K562 (cell line): ENCODE results near the gene ARHGEF10L. TPM values are rescaled to one million over a fixed set of nuclear protein-coding genes. Genes with fewer than 3 reads are reported as not detected.

Source experiments
- ATAC-seq: fragments of 200-7000 bp; cut with Tn5 transposase; 3 replicates; pipeline ENCODE4 v1.9.1; 2020; ENCODE audit warnings: moderate library complexity
- BruUV-seq: library from RNA; stranded (reverse); fragments of 400-500 nt; replicated peaks from 2 replicates; lab custom pipeline; 2021; lab: Mats Ljungman, UMichigan
- CTCF ChIA-PET: fragments of 300-600 bp; formaldehyde crosslinking; extraction: SDS; loops from one replicate; lab custom pipeline; 2021; ENCODE audit warnings: low intra/inter-chr PET ratio; lab: Yijun Ruan, JAX
- POLR2A ChIA-PET: fragments of 300-600, 350-650 bp; sonication (Branson Sonifier 250); formaldehyde crosslinking; extraction: SDS; loops from one replicate; lab custom pipeline; 2021; ENCODE audit warnings: antibody characterized with exemption, inconsistent platforms; lab: Yijun Ruan, JAX
- DNase-seq, 4 experiments: peaks; one replicate each; pipeline versions ENCODE4 v3.0.0 to v3.0.0-alpha.2; 2011 to 2018; ENCODE audit warnings: low spot score in 3 of 4, mixed read lengths in 3 of 4; ENCODE audit errors: extremely low read depth in 1 of 4
- FAIRE-seq: peaks from 2 replicates; lab custom pipeline; 2011; peaks lifted over from hg19 to GRCh38; lab: Jason Lieb, UNC
- H2AFZ ChIP-seq: 2 replicates; pipeline ENCODE4 v1.6.0; 2011; ENCODE audit warnings: low read depth, low read length, control low read depth, inconsistent platforms
- H3K27ac ChIP-seq: fragments of 200-600 bp; 3 replicates; pipeline ENCODE4 v1.8.0; 2011; ENCODE audit warnings: low read depth, mild to moderate bottlenecking, control low read depth, inconsistent platforms, low read length, moderate library complexity, mixed read lengths; ENCODE audit errors: extremely low read depth
- H3K27me3 ChIP-seq, 2 experiments: fragments of 300-600 bp in 1 of 2; 2 replicates in 1 of 2; 3 replicates in 1 of 2; pipeline versions ENCODE4 v1.6.0 to v1.8.0; 2011; ENCODE audit warnings: inconsistent platforms in 2 of 2, low read length in 2 of 2, mild to moderate bottlenecking in 1 of 2, mixed read lengths in 1 of 2, moderate library complexity in 1 of 2; ENCODE audit not compliant: control insufficient read depth in 2 of 2, insufficient read depth in 2 of 2
- H3K36me3 ChIP-seq: fragments of 300-600 bp; 3 replicates; pipeline ENCODE4 v1.8.0; 2011; ENCODE audit warnings: mild to moderate bottlenecking, low read length, inconsistent platforms; ENCODE audit not compliant: control insufficient read depth, insufficient read depth
- H3K4me1 ChIP-seq, 2 experiments: fragments of 200-600 bp in 1 of 2; replicated peaks in 1 of 2; 2 replicates in 1 of 2; 3 replicates in 1 of 2; pipeline versions ENCODE4 v1.5.1 to v1.8.0; 2011; ENCODE audit warnings: inconsistent platforms in 2 of 2, low read length in 2 of 2, mild to moderate bottlenecking in 1 of 2, mixed read lengths in 1 of 2, moderate library complexity in 1 of 2; ENCODE audit not compliant: control insufficient read depth in 2 of 2, insufficient read depth in 2 of 2
- H3K4me2 ChIP-seq: 2 replicates; pipeline ENCODE4 v1.6.1; 2011; ENCODE audit warnings: low read length, control low read depth, inconsistent platforms, mixed read lengths; ENCODE audit not compliant: insufficient read depth
- H3K4me3 ChIP-seq: fragments of 200-600 bp; sonication (generic), shearing (Covaris generic); 2 replicates; pipeline ENCODE4 v1.5.1; 2016; ENCODE audit warnings: control low read depth, inconsistent platforms
- H3K79me2 ChIP-seq: fragments of 200-600 bp; 3 replicates; pipeline ENCODE4 v1.8.0; 2011; ENCODE audit warnings: low read length, inconsistent platforms; ENCODE audit not compliant: control insufficient read depth, insufficient read depth
- H3K9ac ChIP-seq, 2 experiments: 2 replicates each; pipeline versions ENCODE4 v1.6.0 to v1.6.1; 2011; ENCODE audit warnings: low read depth in 2 of 2, low read length in 2 of 2, control low read depth in 1 of 2, inconsistent platforms in 1 of 2, mild to moderate bottlenecking in 1 of 2, mixed read lengths in 1 of 2; ENCODE audit not compliant: insufficient read depth in 1 of 2
- H3K9me1 ChIP-seq: one replicate; pipeline ENCODE4 v1.6.0; 2011; ENCODE audit warnings: inconsistent platforms, mild to moderate bottlenecking, low read length, moderate library complexity; ENCODE audit not compliant: control insufficient read depth, insufficient read depth
- H3K9me3 ChIP-seq: replicated peaks from 2 replicates; pipeline ENCODE4 v1.5.1; 2011; ENCODE audit warnings: low read depth, low read length, inconsistent platforms; ENCODE audit not compliant: control insufficient read depth, insufficient read depth
- H4K20me1 ChIP-seq: replicated peaks from 2 replicates; pipeline ENCODE4 v1.6.1; 2011; ENCODE audit warnings: low read length, inconsistent platforms, mixed read lengths; ENCODE audit not compliant: control insufficient read depth, insufficient read depth
- ATF7 ChIP-seq: fragments of 450-650 bp; IDR thresholded peaks from 2 replicates; pipeline ENCODE4 v1.7.1; 2014; ENCODE audit warnings: mild to moderate bottlenecking, moderate library complexity
- CXXC5 ChIP-seq: fragments of 250-450 bp; sonication (Bioruptor Pico); IDR thresholded peaks from 2 replicates; pipeline ENCODE4 v1.8.0; 2022; ENCODE audit warnings: inconsistent platforms, mild to moderate bottlenecking, moderate library complexity
- GATAD2B ChIP-seq: fragments of 450-650 bp; IDR thresholded peaks from 2 replicates; pipeline ENCODE4 v1.6.1; 2017; ENCODE audit warnings: mild to moderate bottlenecking, borderline replicate concordance
- HNRNPUL1 ChIP-seq: fragments of 200-400 bp; formaldehyde crosslinking; IDR thresholded peaks from 2 replicates; pipeline ENCODE4 v1.6.1; 2017; ENCODE audit warnings: low read length
- KDM1A ChIP-seq, 2 experiments: fragments of 450-650 bp; IDR thresholded peaks; 2 replicates each; pipeline ENCODE4 v1.6.1; 2016; ENCODE audit warnings: mild to moderate bottlenecking in 2 of 2
- ZNF134 ChIP-seq: fragments of 250-450 bp; sonication (Bioruptor Pico); conservative IDR thresholded peaks from 2 replicates; pipeline ENCODE4 v1.4.0; 2020
- ZNF384 ChIP-seq: IDR thresholded peaks from 2 replicates; pipeline ENCODE4 v1.6.1; 2012; ENCODE audit warnings: low read depth, low read length, improper control_type of control experiment
- ZNF398 ChIP-seq: fragments of 250-450 bp; sonication (Bioruptor Pico); IDR thresholded peaks from 2 replicates; pipeline ENCODE4 v1.8.0; 2021; ENCODE audit warnings: moderate library complexity, mild to moderate bottlenecking, inconsistent platforms
- ZNF586 ChIP-seq: fragments of 450-650 bp; formaldehyde crosslinking; conservative IDR thresholded peaks from 2 replicates; pipeline ENCODE4 v1.4.0; 2020; ENCODE audit warnings: mild to moderate bottlenecking, moderate library complexity
- WGBS: fragments of 100-300 bp; shearing (Covaris generic); methylation state at CpG from one replicate; pipeline ENCODE4 v1.1.6; 2016; ENCODE audit warnings: low coverage, mixed read lengths; ENCODE audit not compliant: insufficient coverage; ENCODE audit errors: missing lambda C conversion rate; 5-methylcytosine and 5-hydroxymethylcytosine counted together
- in situ Hi-C: fragments of 300-500 bp; cut with MboI; formaldehyde crosslinking; loops from 4 replicates; pipeline ENCODE4 v1.15.0; 2018; ENCODE audit warnings: inconsistent platforms, mixed read lengths
- intact Hi-C: fragments of 100-400 bp; cut with micrococcal nuclease; formaldehyde crosslinking; loops from 2 replicates; pipeline ENCODE4 v1.14.2; 2022
- polyA plus RNA-seq, 8 experiments: library from polyadenylated mRNA; depleted of rRNA in 4 of 8; stranded (reverse) in 5 of 8; unstranded in 3 of 8; fragments of >200 nt; fragmentation: Nextera tagmentation in 2 of 8; fragmentation: Illumina TruSeq in 1 of 8; extraction: Ambion mirVana in 2 of 8; extraction: Trizol in 1 of 8; gene quantifications; 2 replicates each; pipeline versions ENCODE4 v1.2.1 to v1.2.3, GENCODE V29; 2011 to 2014; ENCODE audit warnings: inconsistent platforms in 1 of 8, missing spikeins in 1 of 8
- total RNA-seq, 7 experiments: library from RNA; depleted of rRNA in 6 of 7; stranded (reverse); fragments of >200 nt in 6 of 7; fragmentation: Illumina TruSeq in 2 of 7; extraction: Trizol in 2 of 7; gene quantifications; 2 replicates each; pipeline versions ENCODE4 v1.2.1 to v1.2.3, GENCODE V29; 2011 to 2021; ENCODE audit warnings: low replicate concordance in 1 of 7
- TF ChIP-seq, protein P1 (sequence below): fragments of 250-450 bp; sonication (Bioruptor Pico); IDR thresholded peaks from 2 replicates; pipeline ENCODE4 v1.4.0; 2020
- TF ChIP-seq, protein P2 (sequence below): sonication (generic); formaldehyde crosslinking; IDR thresholded peaks from 2 replicates; pipeline ENCODE4 v1.8.0; 2022; ENCODE audit warnings: mild to moderate bottlenecking, missing genetic modification reagents

ARHGEF10L gene
- total and polyA plus RNA-seq, 9 of the 15 experiments (the other 6 are each of a cell fraction or from before 2014, with no cell fraction given) = 0.09 to 0.13 TPM; not detected in 7

- H3K27ac ChIP-seq = no peak overlapping the region
- DNase-seq = no peak
- in situ Hi-C loops = no loop called here
- BruUV-seq = no TSS peak
- CTCF ChIA-PET = interaction anchor here (0.6 kb wide), 1 partner anchor 158 kb away, joined by 3 read pairs; no protein-coding TSS in a partner anchor
- H3K79me2 ChIP-seq = no peaks in the 10 kb centered on the region
- WGBS = 2% methylated on average over 14 of the region's 15 CpGs
- no peak overlapping the region for H3K9ac ChIP-seq
- no peak overlapping the region for H3K4me3 ChIP-seq
- POLR2A ChIA-PET = interaction anchor here (0.8 to 1.7 kb wide), 3 partner anchors 11 to 30 kb away, joined by 3 to 6 read pairs (median 3); no protein-coding TSS in a partner anchor
- no peak for ATAC-seq
- peaks cover 20 to 58% of the 10 kb centered on the region in 2 experiments; a peak in 4 of 5 replicates for H3K27me3 ChIP-seq
- intact Hi-C loops = no loop called here
- no peaks in the 10 kb centered on the region for H3K9me3 ChIP-seq
- H3K4me2 ChIP-seq = no peak overlapping the region
- no peak overlapping the region for H2AFZ ChIP-seq
- no peaks in the 10 kb centered on the region for H3K36me3 ChIP-seq
- H3K4me1 ChIP-seq = no peaks in the 10 kb centered on the region
- no peaks in the 10 kb centered on the region for H3K9me1 ChIP-seq
- FAIRE-seq = no peak
- H4K20me1 ChIP-seq = peaks cover 20% of the 10 kb centered on the region
- TF ChIP-seq GATAD2B = no peak
- TF ChIP-seq, protein P1, sequence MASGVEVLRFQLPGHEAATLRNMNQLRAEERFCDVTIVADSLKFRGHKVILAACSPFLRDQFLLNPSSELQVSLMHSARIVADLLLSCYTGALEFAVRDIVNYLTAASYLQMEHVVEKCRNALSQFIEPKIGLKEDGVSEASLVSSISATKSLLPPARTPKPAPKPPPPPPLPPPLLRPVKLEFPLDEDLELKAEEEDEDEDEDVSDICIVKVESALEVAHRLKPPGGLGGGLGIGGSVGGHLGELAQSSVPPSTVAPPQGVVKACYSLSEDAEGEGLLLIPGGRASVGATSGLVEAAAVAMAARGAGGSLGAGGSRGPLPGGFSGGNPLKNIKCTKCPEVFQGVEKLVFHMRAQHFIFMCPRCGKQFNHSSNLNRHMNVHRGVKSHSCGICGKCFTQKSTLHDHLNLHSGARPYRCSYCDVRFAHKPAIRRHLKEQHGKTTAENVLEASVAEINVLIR (CRISPR knock-in tag) = no peak
- TF ChIP-seq ZNF398 (CRISPR knock-in tag) = no peak
- TF ChIP-seq ZNF134 = no peak
- no peak for TF ChIP-seq ZNF384
- no peak for TF ChIP-seq ATF7
- no peak for TF ChIP-seq KDM1A (IDR thresholded peaks at IDR 0.05)
- TF ChIP-seq CXXC5 (CRISPR knock-in tag) = no peak
- no peak for TF ChIP-seq HNRNPUL1
- no peak for TF ChIP-seq ZNF586 (CRISPR knock-in tag)
- TF ChIP-seq, protein P2, sequence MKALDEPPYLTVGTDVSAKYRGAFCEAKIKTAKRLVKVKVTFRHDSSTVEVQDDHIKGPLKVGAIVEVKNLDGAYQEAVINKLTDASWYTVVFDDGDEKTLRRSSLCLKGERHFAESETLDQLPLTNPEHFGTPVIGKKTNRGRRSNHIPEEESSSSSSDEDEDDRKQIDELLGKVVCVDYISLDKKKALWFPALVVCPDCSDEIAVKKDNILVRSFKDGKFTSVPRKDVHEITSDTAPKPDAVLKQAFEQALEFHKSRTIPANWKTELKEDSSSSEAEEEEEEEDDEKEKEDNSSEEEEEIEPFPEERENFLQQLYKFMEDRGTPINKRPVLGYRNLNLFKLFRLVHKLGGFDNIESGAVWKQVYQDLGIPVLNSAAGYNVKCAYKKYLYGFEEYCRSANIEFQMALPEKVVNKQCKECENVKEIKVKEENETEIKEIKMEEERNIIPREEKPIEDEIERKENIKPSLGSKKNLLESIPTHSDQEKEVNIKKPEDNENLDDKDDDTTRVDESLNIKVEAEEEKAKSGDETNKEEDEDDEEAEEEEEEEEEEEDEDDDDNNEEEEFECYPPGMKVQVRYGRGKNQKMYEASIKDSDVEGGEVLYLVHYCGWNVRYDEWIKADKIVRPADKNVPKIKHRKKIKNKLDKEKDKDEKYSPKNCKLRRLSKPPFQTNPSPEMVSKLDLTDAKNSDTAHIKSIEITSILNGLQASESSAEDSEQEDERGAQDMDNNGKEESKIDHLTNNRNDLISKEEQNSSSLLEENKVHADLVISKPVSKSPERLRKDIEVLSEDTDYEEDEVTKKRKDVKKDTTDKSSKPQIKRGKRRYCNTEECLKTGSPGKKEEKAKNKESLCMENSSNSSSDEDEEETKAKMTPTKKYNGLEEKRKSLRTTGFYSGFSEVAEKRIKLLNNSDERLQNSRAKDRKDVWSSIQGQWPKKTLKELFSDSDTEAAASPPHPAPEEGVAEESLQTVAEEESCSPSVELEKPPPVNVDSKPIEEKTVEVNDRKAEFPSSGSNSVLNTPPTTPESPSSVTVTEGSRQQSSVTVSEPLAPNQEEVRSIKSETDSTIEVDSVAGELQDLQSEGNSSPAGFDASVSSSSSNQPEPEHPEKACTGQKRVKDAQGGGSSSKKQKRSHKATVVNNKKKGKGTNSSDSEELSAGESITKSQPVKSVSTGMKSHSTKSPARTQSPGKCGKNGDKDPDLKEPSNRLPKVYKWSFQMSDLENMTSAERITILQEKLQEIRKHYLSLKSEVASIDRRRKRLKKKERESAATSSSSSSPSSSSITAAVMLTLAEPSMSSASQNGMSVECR = no peak
These were observed 36.5 kb downstream of the ARHGEF10L start for GRCh38 chr1:17575797-17576518.
